Spleen (tissue), 11 donors: ENCODE results near the gene LILRA2. TPM values are rescaled to one million over a fixed set of nuclear protein-coding genes. Genes with fewer than 3 reads are reported as not detected.
"Not testable (repeated sequence)": the region's sequence is repeated elsewhere in the genome, so short reads cannot be mapped to it uniquely, and the experiment has no call there.

Experiments
- DNase-seq: peaks from one replicate; pipeline ENCODE4 v3.0.0-alpha.2; 2020
- H3K27ac ChIP-seq, 8 donors: fragments of 200-600 bp; sonication (generic) in 7 of 8; 1 replicate in 4 of 8; 2 replicates in 4 of 8; pipeline versions ENCODE4 v1.5.0 to v1.8.0; 2016 to 2021; ENCODE audit warnings: inconsistent platforms in 4 of 8, mild to moderate bottlenecking in 4 of 8, moderate library complexity in 1 of 8
- H3K27me3 ChIP-seq, 7 donors: fragments of 200-600 bp; sonication (generic) in 6 of 7; replicated peaks in 1 of 7; 1 replicate in 4 of 7; 2 replicates in 3 of 7; pipeline versions ENCODE4 v1.5.0 to v1.8.0; 2016 to 2021; ENCODE audit warnings: inconsistent platforms in 3 of 7, mild to moderate bottlenecking in 1 of 7
- H3K36me3 ChIP-seq, 6 donors: fragments of 200-600 bp; sonication (generic) in 5 of 6; 1 replicate in 4 of 6; 2 replicates in 2 of 6; pipeline versions ENCODE4 v1.5.0 to v1.8.0; 2016 to 2021; ENCODE audit warnings: inconsistent platforms in 2 of 6
- H3K4me1 ChIP-seq, 6 donors: fragments of 200-600 bp; sonication (generic) in 5 of 6; 1 replicate in 3 of 6; 2 replicates in 3 of 6; pipeline versions ENCODE4 v1.5.0 to v1.8.0; 2016 to 2021; ENCODE audit warnings: inconsistent platforms in 3 of 6
- H3K4me3 ChIP-seq, 8 donors: fragments of 200-600 bp; sonication (generic) in 7 of 8; 1 replicate in 4 of 8; 2 replicates in 4 of 8; pipeline versions ENCODE4 v1.5.0 to v1.8.0; 2016 to 2021; ENCODE audit warnings: inconsistent platforms in 4 of 8, mild to moderate bottlenecking in 4 of 8, moderate library complexity in 2 of 8
- H3K9me3 ChIP-seq, 8 donors: fragments of 200-600 bp; sonication (generic) in 7 of 8; 1 replicate in 4 of 8; 2 replicates in 4 of 8; pipeline versions ENCODE4 v1.5.0 to v1.8.0; 2016 to 2021; ENCODE audit warnings: inconsistent platforms in 4 of 8
- POLR2A ChIP-seq, 3 donors: fragments of 450-650 bp; IDR thresholded peaks; one replicate each; pipeline ENCODE4 v1.5.1; 2017; ENCODE audit warnings: antibody characterized with exemption in 3 of 3, mild to moderate bottlenecking in 1 of 3
- POLR2AphosphoS5 ChIP-seq, 3 donors: sonication (generic); formaldehyde crosslinking; IDR thresholded peaks; one replicate each; pipeline ENCODE4 v1.5.1; 2017; ENCODE audit warnings: antibody characterized with exemption in 3 of 3
- WGBS, 5 donors: extraction: QIAGEN DNeasy Blood & Tissue Kit in 3 of 5; methylation state at CpG; one replicate each; pipeline versions ENCODE4 v1.1.5 to v1.1.7; 2013 to 2018; 5-methylcytosine and 5-hydroxymethylcytosine counted together
- intact Hi-C: fragments of 100-400 bp; cut with DNase I; formaldehyde crosslinking; loops from one replicate; pipeline ENCODE4 v1.15.0; 2023; ENCODE audit warnings: low total_unique reads
- polyA plus RNA-seq, 3 donors: library from polyadenylated mRNA; stranded (reverse); fragments of 200-250 nt; gene quantifications; one replicate each; pipeline ENCODE4 v1.2.1, GENCODE V29; 2013
- total RNA-seq, 7 donors: library from RNA; depleted of rRNA in 3 of 7; stranded (reverse); fragments of >200 nt in 3 of 7; fragmentation: NEBNext Ultra II Directional in 4 of 7; extraction: Animal tissue kit (Norgen Biotek cat#: 25700) in 4 of 7; gene quantifications; one replicate each; pipeline versions ENCODE4 v1.1.0 to v1.2.1, GENCODE V29; 2016 to 2021
- TF ChIP-seq, protein P1 (sequence below), 11 experiments: fragments of 200-600 bp in 7 of 11; fragments of 450-650 bp in 4 of 11; sonication (generic) in 4 of 11; IDR thresholded peaks in 8 of 11; conservative IDR thresholded peaks in 3 of 11; 1 replicate in 7 of 11; 2 replicates in 4 of 11; pipeline versions ENCODE4 v1.4.0 to v1.8.0; 2016 to 2021; ENCODE audit warnings: antibody characterized with exemption in 11 of 11, inconsistent platforms in 4 of 11, mild to moderate bottlenecking in 1 of 11
- donor health status: healthy with polysubstance abuse.
- donor health status: DM: no; HTN: no; CAD: no; lungs with moderate emphysema.
- donor health status: DM: no; HTN: no; CAD: no.
- donor health status: Bipolar disorder and iron deficiency.
- donor health status: healthy.
- donor health status: DM: no; HTN: no; CAD: no.
- donor health status: DM: yes; HTN: yes; CAD: no.

LILRA2 gene
- total and polyA plus RNA-seq, 10 donors, result 7.2 to 77.8 (median 46.1) TPM

DNA sequence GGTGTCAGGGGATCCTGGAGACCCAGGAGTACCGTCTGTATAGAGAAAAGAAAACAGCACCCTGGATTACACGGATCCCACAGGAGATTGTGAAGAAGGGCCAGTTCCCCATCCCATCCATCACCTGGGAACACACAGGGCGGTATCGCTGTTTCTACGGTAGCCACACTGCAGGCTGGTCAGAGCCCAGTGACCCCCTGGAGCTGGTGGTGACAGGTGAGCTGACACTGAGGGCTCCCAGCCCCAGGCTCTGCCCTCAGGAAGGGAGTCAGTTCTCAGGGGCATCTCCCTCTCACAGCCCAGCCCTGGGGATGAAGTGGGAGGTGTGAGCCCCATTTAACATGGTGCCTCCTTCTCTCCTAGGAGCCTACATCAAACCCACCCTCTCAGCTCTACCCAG is 21.1 kb downstream of the LILRA2 start:
- intact Hi-C loops, result no loop called here
- TF ChIP-seq, protein P1, sequence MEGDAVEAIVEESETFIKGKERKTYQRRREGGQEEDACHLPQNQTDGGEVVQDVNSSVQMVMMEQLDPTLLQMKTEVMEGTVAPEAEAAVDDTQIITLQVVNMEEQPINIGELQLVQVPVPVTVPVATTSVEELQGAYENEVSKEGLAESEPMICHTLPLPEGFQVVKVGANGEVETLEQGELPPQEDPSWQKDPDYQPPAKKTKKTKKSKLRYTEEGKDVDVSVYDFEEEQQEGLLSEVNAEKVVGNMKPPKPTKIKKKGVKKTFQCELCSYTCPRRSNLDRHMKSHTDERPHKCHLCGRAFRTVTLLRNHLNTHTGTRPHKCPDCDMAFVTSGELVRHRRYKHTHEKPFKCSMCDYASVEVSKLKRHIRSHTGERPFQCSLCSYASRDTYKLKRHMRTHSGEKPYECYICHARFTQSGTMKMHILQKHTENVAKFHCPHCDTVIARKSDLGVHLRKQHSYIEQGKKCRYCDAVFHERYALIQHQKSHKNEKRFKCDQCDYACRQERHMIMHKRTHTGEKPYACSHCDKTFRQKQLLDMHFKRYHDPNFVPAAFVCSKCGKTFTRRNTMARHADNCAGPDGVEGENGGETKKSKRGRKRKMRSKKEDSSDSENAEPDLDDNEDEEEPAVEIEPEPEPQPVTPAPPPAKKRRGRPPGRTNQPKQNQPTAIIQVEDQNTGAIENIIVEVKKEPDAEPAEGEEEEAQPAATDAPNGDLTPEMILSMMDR (IDR thresholded peaks at IDR 0.05 in 8 of 11, conservative IDR thresholded peaks at IDR 0.05 in 3 of 11), result no peak
- TF ChIP-seq POLR2AphosphoS5 (IDR thresholded peaks at IDR 0.05) (no peak), POLR2A (IDR thresholded peaks at IDR 0.05) (no peak)
- WGBS, 5 donors, result 75 to 95% (median 89%) methylated on average over 4 to 5 of the region's 5 CpGs
- no peak for DNase-seq
- H3K9me3 ChIP-seq, result peaks cover 0 to 15% (median 9%) of the 10 kb centered on the region in 8 donors
- peaks cover 0 to 29% (median 10%) of the 10 kb centered on the region in 6 donors for H3K4me1 ChIP-seq
- peaks cover 0 to 29% (median 0%) of the 10 kb centered on the region in 6 donors for H3K36me3 ChIP-seq
- H3K27ac ChIP-seq, result peak overlapping the region in 2 of 8 donors; percentile 80 to 92
- peak overlapping the region in 3 of 8 donors; percentile 32 to 61 (median 40) for H3K4me3 ChIP-seq
- peaks cover 0 to 42% (median 0%) of the 10 kb centered on the region in 7 donors for H3K27me3 ChIP-seq

- 78 to 92% (median 86%) methylated on average over 22 to 26 of the region's 26 CpGs for WGBS, 5 donors
- peaks cover 0 to 29% (median 0%) of the 10 kb centered on the region in 6 donors for H3K36me3 ChIP-seq
- H3K9me3 ChIP-seq, intact Hi-C loops, H3K27ac ChIP-seq, H3K4me3 ChIP-seq: not testable (repeated sequence)
- peak; percentile 74 for DNase-seq
- peaks cover 0 to 29% (median 10%) of the 10 kb centered on the region in 6 donors for H3K4me1 ChIP-seq
- peaks cover 0 to 42% (median 0%) of the 10 kb centered on the region in 7 donors for H3K27me3 ChIP-seq
Measured at GRCh38 chr19:54595680-54596436, 22.3 kb downstream of the LILRA2 start.

DNA sequence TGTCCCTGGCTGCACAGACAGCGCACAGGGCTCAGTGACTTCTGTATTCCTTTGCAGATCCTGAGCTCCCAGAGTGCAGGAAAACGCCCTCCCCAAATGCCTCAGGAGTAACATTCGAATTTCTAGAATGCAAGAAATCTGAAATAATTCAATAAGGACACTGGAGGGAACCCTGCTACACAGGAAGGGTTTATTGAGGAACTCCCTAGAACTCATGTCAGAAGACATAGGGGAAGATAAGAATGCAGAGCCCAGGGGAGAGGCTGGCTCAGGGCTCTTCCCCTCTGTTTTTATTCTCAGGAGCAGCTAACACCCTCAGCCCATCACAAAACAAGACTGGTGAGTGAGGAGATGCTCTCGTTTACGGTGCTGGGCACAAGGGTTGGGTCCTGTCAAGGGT is 26.6 kb downstream of the LILRA2 start:
- Histone ChIP-seq H3K4me3 (no peak overlapping the region), H3K36me3 (peaks cover 0 to 23% (median 0%) of the 10 kb centered on the region in 6 donors), H3K9me3 (peaks cover 0 to 11% (median 7%) of the 10 kb centered on the region in 8 donors), H3K27me3 (peaks cover 0 to 31% (median 0%) of the 10 kb centered on the region in 7 donors), H3K27ac (no peak overlapping the region), H3K4me1 (peaks cover 0 to 2% (median 0%) of the 10 kb centered on the region in 6 donors)
- TF ChIP-seq POLR2A (IDR thresholded peaks at IDR 0.05), result no peak
- TF ChIP-seq, protein P1 (IDR thresholded peaks at IDR 0.05 in 8 of 11, conservative IDR thresholded peaks at IDR 0.05 in 3 of 11), result no peak
- TF ChIP-seq POLR2AphosphoS5 (IDR thresholded peaks at IDR 0.05), result no peak
- DNase-seq, result no peak
- intact Hi-C loops, result no loop called here
- WGBS, 5 donors, result 63 to 82% (median 76%) methylated on average over 5 of the region's 5 CpGs

DNA sequence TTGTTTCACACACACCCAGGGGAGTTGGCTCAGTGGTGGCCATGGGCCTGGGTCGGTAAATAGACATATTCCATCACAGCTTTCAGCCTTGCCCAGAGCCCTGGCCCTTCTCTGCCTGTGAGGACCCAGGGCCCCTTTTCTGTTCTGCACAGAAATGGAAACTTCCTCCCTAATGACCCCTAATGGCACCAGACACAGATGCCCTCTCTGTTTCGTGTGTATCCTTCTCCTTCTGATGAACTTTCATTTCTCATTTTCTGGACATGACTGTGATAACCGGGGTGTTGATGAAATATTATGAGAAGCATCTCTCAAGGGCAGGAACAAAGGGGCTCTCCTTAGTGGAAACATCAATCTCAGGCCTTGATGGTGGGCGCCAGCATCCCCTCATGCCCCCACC is 32.6 kb downstream of the LILRA2 start:
- Histone ChIP-seq H3K4me1 (peaks cover 0 to 38% (median 14%) of the 10 kb centered on the region in 6 donors), H3K9me3 (peaks cover 0 to 29% (median 12%) of the 10 kb centered on the region in 8 donors), H3K36me3 (no peaks in the 10 kb centered on the region), H3K27me3 (peaks cover 0 to 5% (median 0%) of the 10 kb centered on the region in 7 donors), H3K27ac (peak overlapping the region in 4 of 8 donors; percentile 44 to 73 (median 68)), H3K4me3 (no peak overlapping the region)
- TF ChIP-seq POLR2AphosphoS5 (IDR thresholded peaks at IDR 0.05), result no peak
- no peak for TF ChIP-seq POLR2A (IDR thresholded peaks at IDR 0.05)
- TF ChIP-seq, protein P1 (IDR thresholded peaks at IDR 0.05 in 8 of 11, conservative IDR thresholded peaks at IDR 0.05 in 3 of 11), result no peak
- no peak for DNase-seq
- WGBS, 5 donors, result 48 to 66% (median 53%) methylated on average over 4 of the region's 4 CpGs
- intact Hi-C loops, result no loop called here
